Common myeloid progenitor, CD34-positive (primary cell): ENCODE data around the gene TEX47. TPM values are rescaled to one million over a fixed set of nuclear protein-coding genes. Genes with fewer than 3 reads are reported as not detected.

Source experiments
- CTCF ChIA-PET: fragments of 350-600 bp; sonication (Branson Sonifier 250); formaldehyde crosslinking; loops from one replicate; lab custom pipeline; 2021; ENCODE audit warnings: antibody characterized with exemption; lab: Charles Lee
- POLR2A ChIA-PET: fragments of 350-600 bp; sonication (Branson Sonifier 250); formaldehyde crosslinking; loops from one replicate; lab custom pipeline; 2021; ENCODE audit warnings: antibody characterized with exemption; lab: Charles Lee
- DNase-seq, 3 donors: peaks; one replicate each; pipeline versions ENCODE4 v3.0.0 to v3.0.0-alpha.2; 2013
- H3K27ac ChIP-seq, 2 experiments: 1 replicate in 1 of 2; 2 replicates in 1 of 2; pipeline ENCODE4 v1.7.0; 2013; ENCODE audit warnings: inconsistent platforms in 2 of 2, low read length in 2 of 2, mild to moderate bottlenecking in 2 of 2, low read depth in 1 of 2, moderate library complexity in 1 of 2; ENCODE audit not compliant: severe bottlenecking in 2 of 2, insufficient read depth in 1 of 2, poor library complexity in 1 of 2
- H3K27me3 ChIP-seq, 5 experiments: replicated peaks in 2 of 5; 1 replicate in 3 of 5; 2 replicates in 2 of 5; pipeline versions ENCODE4 v1.6.1 to v1.7.0; 2013; ENCODE audit warnings: low read length in 4 of 5, mild to moderate bottlenecking in 2 of 5, moderate library complexity in 2 of 5, inconsistent platforms in 1 of 5; ENCODE audit not compliant: insufficient read depth in 5 of 5, control insufficient read depth in 4 of 5
- H3K36me3 ChIP-seq, 4 experiments: 1 replicate in 2 of 4; 2 replicates in 2 of 4; pipeline versions ENCODE4 v1.6.1 to v1.7.0; 2013; ENCODE audit warnings: low read length in 3 of 4, control low read depth in 1 of 4, mild to moderate bottlenecking in 1 of 4; ENCODE audit not compliant: control insufficient read depth in 4 of 4, insufficient read depth in 4 of 4
- H3K4me1 ChIP-seq, 4 experiments: 1 replicate in 3 of 4; 2 replicates in 1 of 4; pipeline versions ENCODE4 v1.6.1 to v1.7.1; 2013; ENCODE audit warnings: low read length in 3 of 4, mild to moderate bottlenecking in 3 of 4, control low read depth in 1 of 4, inconsistent platforms in 1 of 4, moderate library complexity in 1 of 4; ENCODE audit not compliant: control insufficient read depth in 4 of 4, insufficient read depth in 4 of 4; ENCODE audit errors: control extremely low read depth in 1 of 4
- H3K4me3 ChIP-seq, 7 experiments: 1 replicate in 4 of 7; 2 replicates in 3 of 7; pipeline versions ENCODE4 v1.5.1 to v1.7.0; 2013; ENCODE audit warnings: mild to moderate bottlenecking in 7 of 7, low read length in 6 of 7, moderate library complexity in 6 of 7, inconsistent platforms in 2 of 7, low read depth in 2 of 7, control low read depth in 1 of 7; ENCODE audit not compliant: insufficient read depth in 4 of 7, control insufficient read depth in 1 of 7; ENCODE audit errors: extremely low read depth in 1 of 7
- H3K9me3 ChIP-seq, 5 experiments: 1 replicate in 4 of 5; 2 replicates in 1 of 5; pipeline versions ENCODE4 v1.6.1 to v1.7.1; 2013; ENCODE audit warnings: low read length in 4 of 5, mild to moderate bottlenecking in 2 of 5, inconsistent platforms in 1 of 5, low read depth in 1 of 5, moderate library complexity in 1 of 5; ENCODE audit not compliant: control insufficient read depth in 4 of 5, insufficient read depth in 2 of 5; ENCODE audit errors: control extremely low read depth in 1 of 5
- WGBS: methylation state at CpG from one replicate; pipeline ENCODE4 v1.1.5; 2013; ENCODE audit not compliant: insufficient coverage; 5-methylcytosine and 5-hydroxymethylcytosine counted together
- polyA plus RNA-seq: library from polyadenylated mRNA; unstranded; fragments of 120-200 nt; gene quantifications from one replicate; pipeline ENCODE4 v1.2.1, GENCODE V29; 2013

The TEX47 gene
- polyA plus RNA-seq: not detected

- no peaks in the 10 kb centered on the region for H3K27me3 ChIP-seq
- H3K27ac ChIP-seq: no peak within 1 kb of the TSS
- ChIA-PET CTCF (no interaction called here), POLR2A (no interaction called here)
- no peak for DNase-seq
- H3K9me3 ChIP-seq: no peaks in the 10 kb centered on the region
- 97% methylated on average over 7 of the region's 7 CpGs for WGBS
- H3K4me1 ChIP-seq: no peaks in the 10 kb centered on the region
- H3K4me3 ChIP-seq: no peak within 1 kb of the TSS
- no peaks in the 10 kb centered on the region for H3K36me3 ChIP-seq
Measured at GRCh38 chr7:88795553-88795952, at the start of gene TEX47. TEX47 (minus strand) TSS chr7:88795737; CDS start chr7:88794942, 795 bp downstream.

- Histone ChIP-seq H3K9me3 (no peaks in the 10 kb centered on the region), H3K27ac (no peak overlapping the region), H3K36me3 (no peaks in the 10 kb centered on the region), H3K27me3 (peaks cover 0 to 2% (median 0%) of the 10 kb centered on the region in 5 experiments), H3K4me1 (no peaks in the 10 kb centered on the region), H3K4me3 (no peak overlapping the region)
- DNase-seq: no peak
- ChIA-PET POLR2A (no interaction called here), CTCF (interaction anchor here (2.0 kb wide), 1 partner anchor 10 kb away, joined by 8 read pairs; no protein-coding TSS in a partner anchor)
- WGBS: no CpG with 5 or more reads among the region's 12 CpGs
Measured at GRCh38 chr7:88845091-88845490, 49.6 kb upstream of the TEX47 start.

GRCh38 chr7:88842201-88842600, 46.7 kb upstream of the TEX47 start:
- Histone ChIP-seq H3K27ac (no peak overlapping the region), H3K27me3 (peaks cover 0 to 2% (median 0%) of the 10 kb centered on the region in 5 experiments), H3K36me3 (no peaks in the 10 kb centered on the region), H3K4me3 (no peak overlapping the region), H3K9me3 (no peaks in the 10 kb centered on the region), H3K4me1 (no peaks in the 10 kb centered on the region)
- DNase-seq: no peak
- ChIA-PET CTCF (interaction anchor here (0.9 to 1.1 kb wide), 4 partner anchors 11 to 33 kb away, joined by 3 read pairs; no protein-coding TSS in a partner anchor), POLR2A (no interaction called here)

GRCh38 chr7:88835147-88835728, 39.7 kb upstream of the TEX47 start:
- CTCF ChIA-PET: interaction anchor here (1.0 to 1.9 kb wide), 6 partner anchors 11 to 787 kb away, joined by 3 to 8 read pairs (median 4); no protein-coding TSS in a partner anchor

GRCh38 chr7:88826222-88826621, 30.7 kb upstream of the TEX47 start:
- DNase-seq: no peak
- ChIA-PET CTCF (no interaction called here), POLR2A (no interaction called here)
- peaks cover 0 to 3% (median 0%) of the 10 kb centered on the region in 5 experiments for H3K9me3 ChIP-seq
- no peak overlapping the region for H3K4me3 ChIP-seq
- no peaks in the 10 kb centered on the region for H3K27me3 ChIP-seq
- no peak overlapping the region for H3K27ac ChIP-seq
- H3K36me3 ChIP-seq: no peaks in the 10 kb centered on the region
- no peaks in the 10 kb centered on the region for H3K4me1 ChIP-seq
- no CpG with 5 or more reads among the region's 3 CpGs for WGBS

More at GRCh38 chr7:88835147-88835728, 39.7 kb upstream of the TEX47 start:
- WGBS: no CpG with 5 or more reads among the region's 3 CpGs
- no peaks in the 10 kb centered on the region for H3K36me3 ChIP-seq
- H3K27ac ChIP-seq: no peak overlapping the region
- H3K4me3 ChIP-seq: no peak overlapping the region
- POLR2A ChIA-PET: no interaction called here
- no peaks in the 10 kb centered on the region for H3K27me3 ChIP-seq
- H3K4me1 ChIP-seq: no peaks in the 10 kb centered on the region
- no peaks in the 10 kb centered on the region for H3K9me3 ChIP-seq
- peak; percentile 44 to 78 (median 71) for DNase-seq

- CTCF ChIA-PET: no interaction called here
- POLR2A ChIA-PET: no interaction called here
- H3K4me3 ChIP-seq: no peak overlapping the region
Measured at GRCh38 chr7:88818552-88818951, 23.0 kb upstream of the TEX47 start.

GRCh38 chr7:88806280-88807037, 10.9 kb upstream of the TEX47 start:
- DNase-seq: no peak
- Histone ChIP-seq H3K27ac (no peak overlapping the region), H3K9me3 (no peaks in the 10 kb centered on the region), H3K36me3 (no peaks in the 10 kb centered on the region), H3K4me1 (no peaks in the 10 kb centered on the region), H3K4me3 (no peak overlapping the region), H3K27me3 (no peaks in the 10 kb centered on the region)
- CTCF ChIA-PET: no interaction called here
- POLR2A ChIA-PET: no interaction called here
- no CpG with 5 or more reads among the region's 2 CpGs for WGBS

More at GRCh38 chr7:88818552-88818951, 23.0 kb upstream of the TEX47 start:
- no peak for DNase-seq
- Histone ChIP-seq H3K4me1 (no peaks in the 10 kb centered on the region), H3K9me3 (no peaks in the 10 kb centered on the region), H3K36me3 (no peaks in the 10 kb centered on the region), H3K27ac (no peak overlapping the region), H3K27me3 (no peaks in the 10 kb centered on the region)
